ENCODE data around the gene NIM1K. TPM values are rescaled to one million over a fixed set of nuclear protein-coding genes. Genes with fewer than 3 reads are reported as not detected.
"Not testable (repeated sequence)": the region's sequence is repeated elsewhere in the genome, so short reads cannot be mapped to it uniquely, and the experiment has no call there.

NIM1K gene
- total and polyA plus RNA-seq, 12 donors: 0.07 to 0.42 (median 0.22) TPM; not detected in 2

- intact Hi-C loops (cut with DNase I): loop anchor here in 4 of 10 donors (10.0 kb wide), 3 partner anchors 168 to 198 kb away; partner anchors contain the start of genes TMEM267 (in 3 of the 4), ZNF131 (in 3 of the 4) and C5orf34 (in 1 of the 4)
- Histone ChIP-seq H3K36me3 (no peaks in the 10 kb centered on the region), H3K4me3 (no peak overlapping the region), H3K4me1 (peaks cover 0 to 21% (median 14%) of the 10 kb centered on the region in 9 donors), H3K27me3 (no peaks in the 10 kb centered on the region), H3K27ac (no peak overlapping the region), H3K9me3 (no peaks in the 10 kb centered on the region)
- no peak for ATAC-seq
- TF ChIP-seq CTCF (IDR thresholded peaks at IDR 0.05): no peak
- whole genome bisulfite sequencing, 2 donors: 80 to 85% methylated on average over 5 of the region's 5 CpGs
- DNase-seq: no peak
These were observed 124.4 kb downstream of the NIM1K start for GRCh38 chr5:43316421-43316820.

DNA sequence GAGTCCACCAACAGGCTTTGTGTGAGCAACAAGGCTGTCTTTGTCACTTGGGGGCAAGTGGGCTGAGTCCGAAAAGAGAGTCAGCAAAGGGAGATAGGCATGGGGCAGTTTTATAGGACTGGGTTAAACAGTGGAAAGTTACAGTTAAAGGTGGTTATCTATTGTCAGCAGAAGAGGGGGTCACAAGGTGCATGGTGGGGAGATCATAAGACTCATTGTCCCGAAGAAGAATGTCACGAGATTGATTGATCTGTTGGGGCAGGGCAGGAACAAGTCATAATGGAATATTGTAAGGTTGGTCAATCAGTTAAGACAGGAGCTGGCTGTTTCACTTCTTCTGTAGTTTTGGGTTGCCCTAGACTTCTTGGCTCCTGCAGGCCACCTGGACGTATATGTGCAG is 128.8 kb downstream of the NIM1K start:
- no peak for TF ChIP-seq CTCF (IDR thresholded peaks at IDR 0.05)
- DNase-seq: no peak
- ATAC-seq: no peak
- no peaks in the 10 kb centered on the region for H3K9me3 ChIP-seq
- WGBS, 2 donors: 75 to 90% methylated on average over 4 of the region's 4 CpGs
- H3K27ac ChIP-seq: no peak overlapping the region
- no peaks in the 10 kb centered on the region for H3K27me3 ChIP-seq
- no peak overlapping the region for H3K4me3 ChIP-seq
- intact Hi-C loops (cut with DNase I): no loop called here
- H3K4me1 ChIP-seq: no peaks in the 10 kb centered on the region
- H3K36me3 ChIP-seq: no peaks in the 10 kb centered on the region

DNA sequence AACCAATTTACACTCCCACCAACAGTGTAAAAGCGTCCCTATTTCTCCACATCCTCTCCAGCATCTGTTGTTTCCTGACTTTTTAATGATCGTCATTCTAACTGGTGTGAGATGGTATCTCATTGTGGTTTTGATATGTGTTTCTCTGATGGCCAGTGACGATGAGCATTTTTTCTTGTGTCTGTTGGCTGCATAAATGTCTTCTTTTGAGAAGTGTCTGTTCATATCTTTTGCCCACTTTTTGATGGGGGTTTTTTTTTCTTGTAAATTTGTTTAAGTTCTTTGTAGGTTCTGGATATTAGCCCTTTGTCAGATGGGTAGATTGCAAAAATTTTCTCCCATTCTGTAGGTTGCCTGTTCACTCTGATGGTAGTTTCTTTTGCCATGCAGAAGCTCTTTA is 131.5 kb downstream of the NIM1K start:
- H3K9me3 ChIP-seq: peaks cover 0 to 11% (median 0%) of the 10 kb centered on the region in 11 donors
- ATAC-seq; H3K27ac ChIP-seq; H3K36me3 ChIP-seq; H3K27me3 ChIP-seq; intact Hi-C loops (cut with DNase I); H3K4me1 ChIP-seq; H3K4me3 ChIP-seq; DNase-seq: not testable (repeated sequence)
- WGBS, 2 donors: 54 to 82% methylated on average over 3 of the region's 3 CpGs

DNA sequence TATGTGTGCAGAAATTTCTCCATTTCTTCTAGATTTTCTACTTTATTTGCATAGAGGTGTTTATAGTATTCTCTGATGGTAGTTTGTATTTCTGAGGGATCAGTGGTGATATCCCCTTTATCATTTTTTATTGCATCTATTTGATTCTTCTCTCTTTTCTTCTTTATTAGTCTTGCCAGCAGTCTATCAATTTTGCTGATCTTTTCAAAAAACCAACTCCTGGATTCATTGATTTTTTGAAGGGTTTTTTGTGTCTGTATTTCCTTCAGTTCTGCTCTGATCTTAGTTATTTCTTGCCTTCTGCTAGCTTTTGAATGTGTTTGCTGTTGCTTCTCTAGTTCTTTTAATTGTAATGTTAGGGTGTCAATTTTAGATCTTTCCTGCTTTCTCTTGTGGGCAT is 133.6 kb downstream of the NIM1K start:
- H3K27me3 ChIP-seq; H3K27ac ChIP-seq; ATAC-seq; H3K4me3 ChIP-seq; H3K4me1 ChIP-seq; intact Hi-C loops (cut with DNase I); DNase-seq; H3K36me3 ChIP-seq: not testable (repeated sequence)
- peaks cover 0 to 19% (median 0%) of the 10 kb centered on the region in 11 donors for H3K9me3 ChIP-seq

Other genes starting within 250 kb of the NIM1K start
- gene ANXA2R, start 151.9 kb upstream of the NIM1K start, total RNA-seq: 1 to 10 TPM in 4 of 10 donors, under 1 TPM in 6; 0.42 to 1.8 (median 0.87) TPM
- 1 to 10 TPM; 2.4 to 3.4 TPM for gene ANXA2R, start 151.9 kb upstream of the NIM1K start, polyA plus RNA-seq
- 10 to 100 TPM; 13.4 to 20.6 (median 16.8) TPM for gene ZNF131, start 71.3 kb upstream of the NIM1K start, total RNA-seq
- gene ZNF131, start 71.3 kb upstream of the NIM1K start, polyA plus RNA-seq: 10 to 100 TPM in 1 of 2 donors, 1 to 10 TPM in 1; 9.5 to 40.5 TPM
- gene HMGCS1, start 121.2 kb downstream of the NIM1K start, total RNA-seq: 10 to 100 TPM; 24.8 to 33.0 (median 27.1) TPM
- 10 to 100 TPM in 1 of 2 donors, 1 to 10 TPM in 1; 8.3 to 15.8 TPM for gene HMGCS1, start 121.2 kb downstream of the NIM1K start, polyA plus RNA-seq
- under 1 TPM in 9 of 10 donors, not detected in 1; 0.20 to 0.53 (median 0.32) TPM for gene CCL28, start 220.2 kb downstream of the NIM1K start, total RNA-seq
- under 1 TPM; 0.10 to 0.59 TPM for gene CCL28, start 220.2 kb downstream of the NIM1K start, polyA plus RNA-seq